ENCODE data around the gene UNC45B. TPM values are rescaled to one million over a fixed set of nuclear protein-coding genes. Genes with fewer than 3 reads are reported as not detected.

UNC45B gene
- total RNA-seq, 6 experiments from 2014 or later = 0.07 to 0.19 TPM; not detected in 4

GRCh38 chr17:35119370-35120165 is 28.0 kb upstream of the UNC45B start, which contains the start of gene RAD51D:
Gene RAD51D, minus strand, starts transcription at chr17:35119860. Its CDS starts 247 bp downstream, at chr17:35119613.
- Histone ChIP-seq H3K27ac (peak within 1 kb of the TSS; percentile 56 to 59 (median 56)), H3K4me1 (peaks cover 0 to 9% (median 4%) of the 10 kb centered on the region in 4 donors), H3K9me3 (no peaks in the 10 kb centered on the region), H3K27me3 (no peaks in the 10 kb centered on the region), H3K4me3 (peak within 1 kb of the TSS; percentile 80 to 91 (median 90)), H3K36me3 (no peaks in the 10 kb centered on the region)
- WGBS (ENCODE audit: insufficient coverage, low coverage, low lambda C conversion rate, missing lambda C conversion rate) = 0% methylated on average over 11 of the region's 72 CpGs
- DNase-seq (peak; percentile 76 to 81 (median 77)), ATAC-seq (peak; percentile 97 to 99 (median 98))
- intact Hi-C loops (cut with DNase I) = loop anchor here (10.0 kb wide), 3 partner anchors 125 to 695 kb away; no protein-coding TSS in a partner anchor
- peak; percentile 39 for TF ChIP-seq POLR2A (IDR thresholded peaks at IDR 0.05)
- peak; percentile 88 to 99 (median 92) for TF ChIP-seq CTCF (IDR thresholded peaks at IDR 0.05)

GRCh38 chr17:35121315-35121714 is 26.3 kb upstream of the UNC45B start, which contains the start of gene FNDC8:
Gene FNDC8, plus strand, starts transcription at chr17:35121615. Its CDS starts 79 bp downstream, at chr17:35121694.
- TF ChIP-seq CTCF (IDR thresholded peaks at IDR 0.05) (no peak), POLR2A (IDR thresholded peaks at IDR 0.05) (no peak)
- no peak within 1 kb of the TSS for H3K4me3 ChIP-seq
- WGBS (ENCODE audit: insufficient coverage, low coverage, low lambda C conversion rate, missing lambda C conversion rate) = 90% methylated on average over 2 of the region's 3 CpGs
- ATAC-seq = no peak
- DNase-seq = no peak
- H3K4me1 ChIP-seq = peaks cover 0 to 9% (median 4%) of the 10 kb centered on the region in 4 donors
- H3K36me3 ChIP-seq = no peaks in the 10 kb centered on the region
- intact Hi-C loops (cut with DNase I) = loop anchor here in 1 of 2 donors (10.0 kb wide), 2 partner anchors 577 to 697 kb away; no protein-coding TSS in a partner anchor
- no peaks in the 10 kb centered on the region for H3K9me3 ChIP-seq
- no peaks in the 10 kb centered on the region for H3K27me3 ChIP-seq
- no peak within 1 kb of the TSS for H3K27ac ChIP-seq

GRCh38 chr17:35127751-35128514 is 19.7 kb upstream of the UNC45B start:
- Histone ChIP-seq H3K4me3 (no peak overlapping the region), H3K4me1 (no peaks in the 10 kb centered on the region), H3K9me3 (no peaks in the 10 kb centered on the region), H3K27me3 (no peaks in the 10 kb centered on the region), H3K27ac (no peak overlapping the region), H3K36me3 (peaks cover 0 to 5% (median 0%) of the 10 kb centered on the region in 4 donors)
- no peak for ATAC-seq
- no peak for DNase-seq
- intact Hi-C loops (cut with DNase I) = loop anchor here in 1 of 2 donors (10.0 kb wide), 2 partner anchors 583 to 703 kb away; no protein-coding TSS in a partner anchor
- 72% methylated on average over 4 of the region's 11 CpGs for WGBS (ENCODE audit: insufficient coverage, low coverage, low lambda C conversion rate, missing lambda C conversion rate)
- TF ChIP-seq CTCF (IDR thresholded peaks at IDR 0.05) = no peak
- TF ChIP-seq POLR2A (IDR thresholded peaks at IDR 0.05) = no peak

- Histone ChIP-seq H3K36me3 (peaks cover 0 to 20% (median 5%) of the 10 kb centered on the region in 4 donors), H3K4me3 (no peak overlapping the region), H3K4me1 (no peaks in the 10 kb centered on the region), H3K27ac (no peak overlapping the region), H3K9me3 (no peaks in the 10 kb centered on the region), H3K27me3 (no peaks in the 10 kb centered on the region)
- 78% methylated on average over 6 of the region's 11 CpGs for WGBS (ENCODE audit: insufficient coverage, low coverage, low lambda C conversion rate, missing lambda C conversion rate)
- intact Hi-C loops (cut with DNase I) = loop anchor here in 1 of 2 donors (10.0 kb wide), 2 partner anchors 585 to 705 kb away; no protein-coding TSS in a partner anchor
- ATAC-seq (peak in 1 of 4 donors; percentile 16), DNase-seq (no peak)
- TF ChIP-seq CTCF (IDR thresholded peaks at IDR 0.05) (no peak), POLR2A (IDR thresholded peaks at IDR 0.05) (no peak)
Measured at GRCh38 chr17:35129154-35129972, 18.3 kb upstream of the UNC45B start.
